OCI-M1 (cell line): ENCODE data around the gene EYS.
"Not testable (repeated sequence)": the region's sequence is repeated elsewhere in the genome, so short reads cannot be mapped to it uniquely, and the experiment has no call there.

Experiments
- DNase-seq: peaks from one replicate; lab custom pipeline; 2025; lab: John Stamatoyannopoulos, UW

The EYS gene

DNA sequence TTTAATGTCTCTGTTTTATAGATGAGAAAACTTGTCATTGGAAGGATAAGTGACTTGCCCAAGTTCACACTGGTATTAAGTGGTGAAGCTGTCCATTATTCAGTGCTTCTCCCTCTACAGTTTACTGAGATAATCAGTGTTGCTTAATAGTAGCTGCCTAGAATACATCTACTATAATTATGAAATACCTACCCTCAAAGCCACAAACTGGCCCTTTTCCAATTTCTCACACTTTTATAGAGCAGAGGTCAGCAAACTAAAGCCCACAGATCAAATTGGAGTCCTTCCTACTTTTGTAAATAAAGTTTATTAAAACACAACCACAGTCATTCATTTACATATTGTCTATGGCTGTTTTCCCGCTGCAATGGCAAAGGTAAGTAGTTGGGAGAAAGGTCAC is 73.5 kb downstream of the EYS start:
- peak; percentile 79 for DNase-seq

- DNase-seq, result no peak
These were observed 75.3 kb downstream of the EYS start for GRCh38 chr6:65631711-65632110.

- not testable (repeated sequence) for DNase-seq
These were observed 79.5 kb downstream of the EYS start for GRCh38 chr6:65627434-65627999.

- no peak for DNase-seq
These were observed 80.0 kb downstream of the EYS start for GRCh38 chr6:65627015-65627414.

- DNase-seq, result no peak
These were observed 83.5 kb downstream of the EYS start for GRCh38 chr6:65623566-65623965.

GRCh38 chr6:65610746-65611145 is 96.3 kb downstream of the EYS start:
- no peak for DNase-seq

- DNase-seq, result no peak
These were observed 111.5 kb downstream of the EYS start for GRCh38 chr6:65595540-65595939.

DNA sequence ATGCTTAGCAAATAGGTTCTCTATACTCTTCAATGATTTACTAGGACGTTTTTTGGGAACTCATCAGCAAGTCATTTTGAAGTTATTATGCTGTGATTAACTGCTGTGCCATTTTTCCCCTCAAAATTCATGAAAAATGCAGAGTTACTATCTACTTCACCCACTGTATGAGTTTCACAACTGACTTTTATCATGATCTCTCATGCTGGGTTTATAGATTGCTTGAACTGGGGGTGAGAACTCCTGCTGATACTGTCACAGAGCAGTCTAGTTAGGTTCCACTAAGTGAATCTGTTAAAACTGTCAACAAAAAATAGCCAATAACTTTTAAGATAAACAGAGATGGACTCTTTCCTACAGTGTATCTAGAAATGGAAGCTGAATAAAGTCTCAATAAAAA is 136.7 kb downstream of the EYS start:
- DNase-seq, result peak; percentile 10

DNA sequence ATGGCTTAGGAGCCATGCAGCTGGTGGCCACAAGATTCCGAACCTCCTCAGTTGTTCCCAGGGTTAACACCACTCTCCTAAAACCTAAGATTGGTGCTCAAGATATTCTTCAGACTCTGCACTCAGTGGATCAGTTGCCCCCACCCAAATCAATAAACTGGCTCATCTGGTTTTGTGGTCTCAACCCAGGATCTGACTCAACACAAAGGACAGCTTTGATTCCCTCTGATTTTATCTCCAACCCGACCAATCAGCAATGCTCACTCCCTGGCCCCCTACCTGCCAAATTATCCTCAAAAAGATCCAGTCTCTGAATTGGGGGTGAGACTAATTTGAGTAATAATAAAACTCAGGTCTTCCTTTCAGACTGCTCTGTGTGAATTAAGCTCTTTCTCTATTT is 137.5 kb downstream of the EYS start:
- no peak for DNase-seq

DNA sequence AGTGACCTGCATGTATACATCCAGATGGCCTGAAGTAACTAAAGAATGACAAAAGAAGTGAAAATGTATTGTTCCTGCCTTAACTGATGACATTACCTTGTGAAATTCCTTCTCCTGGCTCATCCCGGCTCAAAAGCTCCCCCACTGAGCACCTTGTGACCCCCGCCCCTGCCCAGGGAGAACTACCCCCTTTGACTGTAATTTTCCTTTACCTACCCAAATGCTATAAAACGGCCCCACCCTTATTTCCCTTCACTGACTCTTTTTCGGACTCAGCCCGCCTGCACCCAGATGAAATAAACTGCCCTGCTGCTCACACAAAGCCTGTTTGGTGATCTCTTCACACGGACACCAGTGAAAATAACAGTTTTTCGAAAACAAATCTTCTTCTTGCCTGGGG is 138.0 kb downstream of the EYS start:
- DNase-seq, result not testable (repeated sequence)

DNA sequence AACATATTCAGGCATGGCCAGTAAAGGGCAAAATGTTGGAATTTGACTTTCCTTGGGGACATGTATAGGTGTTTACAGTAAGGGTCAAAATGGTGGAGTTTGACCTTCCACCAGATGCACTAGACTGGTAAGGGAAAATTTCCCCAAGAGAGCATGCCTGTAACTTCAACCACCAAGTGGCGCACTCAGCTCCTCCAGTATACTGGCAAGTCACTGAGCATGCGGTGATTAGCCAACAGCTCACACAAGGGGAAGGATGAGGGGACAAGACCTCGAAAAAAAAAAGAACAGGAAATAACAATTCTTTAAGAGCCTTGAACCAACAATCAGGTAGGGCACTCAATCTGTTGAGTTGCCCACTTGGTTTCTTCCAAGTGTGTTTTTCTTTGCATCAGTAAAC is 140.9 kb downstream of the EYS start:
- peak; percentile 44 for DNase-seq

DNA sequence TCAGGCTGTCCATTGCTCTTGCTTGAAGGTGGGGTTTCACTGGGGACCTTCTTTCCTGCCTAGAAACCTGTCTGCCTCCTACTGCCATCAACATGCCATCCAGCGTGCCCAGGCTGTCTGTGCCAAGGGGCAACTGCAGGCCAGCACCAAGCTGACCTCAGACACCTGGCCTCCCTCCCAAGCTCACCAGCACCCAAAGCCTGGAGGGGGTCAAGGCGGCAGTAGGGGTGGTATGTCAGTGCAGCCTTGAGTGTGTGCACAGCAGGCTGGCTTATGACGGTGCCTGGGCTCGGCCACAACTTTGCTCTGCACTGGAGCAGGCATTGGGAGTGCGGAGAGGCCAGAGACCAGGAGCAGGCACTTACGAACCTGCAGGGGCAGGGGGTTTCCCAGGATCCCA is 149.0 kb downstream of the EYS start:
- DNase-seq, result no peak

- no peak for DNase-seq
These were observed 149.8 kb downstream of the EYS start for GRCh38 chr6:65557224-65557623.

GRCh38 chr6:65546894-65547293 is 160.1 kb downstream of the EYS start:
- peak; percentile 88 for DNase-seq

DNA sequence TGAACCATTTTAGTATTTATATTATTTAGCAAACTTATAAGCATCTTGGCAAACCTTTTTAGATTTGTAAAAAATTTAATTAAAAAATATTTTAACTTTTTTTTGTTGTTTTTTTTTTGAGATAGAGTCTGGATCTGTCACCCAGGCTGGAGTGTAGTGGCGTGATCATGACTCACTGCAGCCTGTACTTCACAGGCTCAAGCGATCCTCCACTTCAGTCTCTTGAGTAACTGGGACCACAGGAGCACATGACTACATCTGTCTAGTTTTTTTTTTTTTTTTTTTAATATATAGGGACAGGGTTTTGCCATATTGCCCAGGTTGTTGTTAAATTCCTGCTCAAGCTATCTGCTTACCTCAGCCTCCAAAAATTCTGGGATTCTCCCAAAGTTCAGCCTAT is 161.1 kb downstream of the EYS start:
- peak; percentile 55 for DNase-seq

GRCh38 chr6:65538644-65539043 is 168.4 kb downstream of the EYS start:
- no peak for DNase-seq

DNA sequence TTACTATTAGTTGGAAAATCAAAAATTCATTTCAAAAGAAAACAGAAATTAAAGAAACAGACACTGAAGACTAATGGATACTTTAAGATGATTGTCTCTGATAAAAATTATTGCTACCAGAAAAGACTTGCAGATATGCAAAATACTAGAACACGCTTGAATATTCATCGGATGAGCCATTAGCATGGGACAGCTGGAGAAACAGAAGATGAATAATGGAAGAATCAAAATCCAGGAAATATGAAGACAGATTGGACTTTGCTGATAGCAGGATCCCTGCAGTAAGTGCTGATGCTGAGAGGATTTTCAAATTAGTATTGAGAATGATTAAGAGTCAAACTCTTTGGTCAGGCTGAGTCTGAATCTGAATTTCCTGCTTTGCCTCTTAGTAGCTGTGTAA is 169.4 kb downstream of the EYS start:
- no peak for DNase-seq

- DNase-seq, result no peak
These were observed 175.5 kb downstream of the EYS start for GRCh38 chr6:65531533-65531932.

DNA sequence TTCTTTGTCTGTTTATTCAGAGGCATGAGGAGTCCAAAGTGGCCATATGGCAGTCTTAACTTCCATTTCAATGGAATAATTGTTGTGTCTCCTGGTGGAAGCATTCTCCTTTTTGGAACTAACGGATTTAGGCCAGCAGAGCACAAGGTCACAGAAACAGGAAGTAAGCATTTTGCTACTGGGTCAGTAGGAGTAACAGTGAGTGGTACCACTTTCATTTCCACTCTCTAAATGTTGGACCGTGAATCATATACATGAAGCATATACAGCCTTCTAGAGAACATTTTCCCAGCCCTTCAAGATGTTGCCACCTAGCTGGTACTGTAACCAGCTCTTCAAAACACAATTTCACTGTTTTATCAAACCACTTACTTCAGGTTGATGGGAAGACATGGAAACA is 182.8 kb downstream of the EYS start:
- DNase-seq, result peak; percentile 41

GRCh38 chr6:65505736-65506135 is 201.3 kb downstream of the EYS start:
- DNase-seq, result peak; percentile 49

GRCh38 chr6:65501045-65501444 is 206.0 kb downstream of the EYS start:
- DNase-seq, result no peak

GRCh38 chr6:65483652-65484051 is 223.4 kb downstream of the EYS start:
- DNase-seq, result not testable (repeated sequence)

- no peak for DNase-seq
These were observed 237.4 kb downstream of the EYS start for GRCh38 chr6:65469650-65470049.

- no peak for DNase-seq
These were observed 238.7 kb downstream of the EYS start for GRCh38 chr6:65468307-65468706.

- peak; percentile 95 for DNase-seq
These were observed 245.9 kb downstream of the EYS start for GRCh38 chr6:65461121-65461520.
